PC-3 (cell line): ENCODE data around the gene CXXC5.

ENCODE experiments used
- CTCF ChIP-seq: fragments of 300-600 bp; sonication (generic); conservative IDR thresholded peaks from 2 replicates; pipeline ENCODE4 v1.5.1; 2017; ENCODE audit warnings: antibody characterized with exemption, low read depth, mild to moderate bottlenecking, low read length
- EZH2phosphoT487 ChIP-seq: fragments of 300-600 bp; sonication (generic); IDR thresholded peaks from 2 replicates; pipeline ENCODE4 v1.6.1; 2018; ENCODE audit warnings: mild to moderate bottlenecking, antibody characterized with exemption, low read length, borderline replicate concordance

DNA sequence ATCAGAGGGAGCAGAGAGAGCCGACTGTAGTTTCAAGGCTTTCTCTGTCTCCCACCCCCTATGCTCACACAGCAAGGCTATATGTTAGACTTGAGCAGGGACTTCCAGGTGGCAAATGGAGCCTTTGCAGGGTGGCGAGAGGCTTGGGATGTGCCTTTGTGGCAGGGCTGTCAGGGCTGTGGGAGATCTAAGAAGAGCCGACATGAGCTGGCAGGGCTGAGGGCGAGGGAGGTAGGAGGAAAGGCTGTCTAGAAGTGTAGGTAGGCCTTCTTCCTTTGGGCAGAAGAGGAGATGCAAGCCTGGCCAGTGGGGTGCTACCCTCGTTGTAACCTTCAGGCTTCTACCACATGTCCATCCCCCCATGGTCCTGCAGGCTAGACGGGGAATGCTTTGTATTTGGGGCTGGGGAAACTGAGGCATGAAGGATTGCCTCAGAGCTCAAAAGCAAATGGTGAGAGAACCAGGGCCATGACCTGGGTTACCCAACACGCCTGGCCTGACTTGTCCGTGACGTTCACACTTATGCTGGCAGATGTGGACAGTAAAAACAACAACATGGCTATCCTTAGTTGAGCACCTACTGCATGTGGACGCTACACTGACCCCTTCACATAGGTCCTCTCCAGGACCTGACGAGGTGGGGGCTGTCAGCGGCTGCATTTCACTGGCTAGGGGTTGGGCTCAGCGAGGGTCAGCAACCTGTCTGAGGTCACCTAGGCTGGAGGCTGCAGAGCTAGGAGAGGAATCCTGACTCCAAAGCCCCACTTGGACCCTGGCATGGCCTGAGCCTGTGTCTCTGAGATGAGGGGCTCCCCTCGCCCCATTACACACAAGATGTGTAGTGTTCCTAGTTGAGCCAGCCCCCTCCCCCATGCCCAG is 15.3 kb downstream of the CXXC5 start:
- TF ChIP-seq CTCF = no peak
- TF ChIP-seq EZH2phosphoT487 = no peak
